GM10266 (cell line): ENCODE data around the gene RARRES2.

Source experiments
- DNase-seq: peaks from one replicate; pipeline ENCODE4 v3.0.0; 2012; ENCODE audit errors: extremely low spot score
- CTCF ChIP-seq: IDR thresholded peaks from 2 replicates; pipeline ENCODE4 v1.5.1; 2012; ENCODE audit warnings: mild to moderate bottlenecking, low read depth; ENCODE audit not compliant: control insufficient read depth, insufficient read depth; ENCODE audit errors: missing control alignments

The RARRES2 gene

GRCh38 chr7:150371996-150372270, 30.5 kb upstream of the RARRES2 start:
- TF ChIP-seq CTCF, result no peak
- DNase-seq, result no peak

GRCh38 chr7:150371131-150371995, 29.9 kb upstream of the RARRES2 start:
- TF ChIP-seq CTCF, result no peak
- DNase-seq, result no peak

GRCh38 chr7:150370612-150371071, 29.2 kb upstream of the RARRES2 start:
- TF ChIP-seq CTCF, result no peak
- DNase-seq, result no peak

- no peak for DNase-seq
- no peak for TF ChIP-seq CTCF
These were observed 28.5 kb upstream of the RARRES2 start for GRCh38 chr7:150369748-150370501.

- DNase-seq, result peak; percentile 80
- TF ChIP-seq CTCF, result no peak
These were observed 27.7 kb upstream of the RARRES2 start for GRCh38 chr7:150368884-150369747.

- TF ChIP-seq CTCF, result no peak
- DNase-seq, result peak; percentile 94
These were observed 26.9 kb upstream of the RARRES2 start, which contains the start of gene REPIN1 for GRCh38 chr7:150368096-150368883. REPIN1 (plus strand) TSS chr7:150368822; CDS start chr7:150369712, 890 bp downstream.
